AG10803 (cell line): ENCODE measurements around the gene GLTP.
A peak's percentile ranks its signal among the peaks of the same experiment; 100 is the strongest.
"Not testable (repeated sequence)": the region's sequence is repeated elsewhere in the genome, so short reads cannot be mapped to it uniquely, and the experiment has no call there.

Experiments
- DNase-seq: peaks from one replicate; pipeline ENCODE4 v3.0.0; 2010; ENCODE audit warnings: low read depth
- H3K4me3 ChIP-seq: 2 replicates; pipeline ENCODE4 v1.5.1; 2011; ENCODE audit warnings: mild to moderate bottlenecking, low read length, control low read depth
- CTCF ChIP-seq: conservative IDR thresholded peaks from 2 replicates; pipeline ENCODE4 v1.5.1; 2011; ENCODE audit warnings: mild to moderate bottlenecking, low read length, control low read depth, inconsistent platforms

GLTP gene

GRCh38 chr12:109892748-109893147, 12.4 kb upstream of the GLTP start:
- TF ChIP-seq CTCF: no peak
- DNase-seq: no peak
- H3K4me3 ChIP-seq: no peak overlapping the region

DNA sequence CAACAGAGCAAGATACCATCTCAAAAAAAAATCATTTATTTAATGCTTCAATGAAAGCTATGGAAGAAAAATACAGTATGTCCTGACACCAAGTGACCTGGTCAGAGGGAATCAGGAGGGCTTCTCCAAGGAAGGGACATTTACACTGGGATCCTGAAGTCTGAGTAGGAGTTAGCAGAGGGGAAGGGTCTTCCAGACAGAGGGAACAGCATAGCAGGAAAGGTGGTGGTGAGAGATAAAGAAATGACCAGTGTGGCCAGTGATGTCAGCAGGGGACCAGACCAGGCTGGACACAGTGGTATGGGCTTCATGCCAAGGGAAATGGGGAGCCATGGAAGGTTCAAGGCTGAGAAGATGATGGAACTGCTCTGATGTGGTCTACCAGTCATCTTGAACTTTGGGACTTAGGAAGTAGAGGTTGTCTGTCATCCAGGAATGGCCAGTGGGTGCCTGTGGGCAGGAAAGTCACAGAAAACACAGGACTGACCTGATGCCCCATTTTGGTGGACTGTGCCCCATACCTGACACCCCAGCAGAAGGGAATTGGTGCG, 11.9 kb upstream of the GLTP start:
- DNase-seq: no peak
- TF ChIP-seq CTCF: no peak
- H3K4me3 ChIP-seq: no peak overlapping the region

- DNase-seq, H3K4me3 ChIP-seq: not testable (repeated sequence)
Observed at GRCh38 chr12:109891731-109892130, 11.4 kb upstream of the GLTP start.

DNA sequence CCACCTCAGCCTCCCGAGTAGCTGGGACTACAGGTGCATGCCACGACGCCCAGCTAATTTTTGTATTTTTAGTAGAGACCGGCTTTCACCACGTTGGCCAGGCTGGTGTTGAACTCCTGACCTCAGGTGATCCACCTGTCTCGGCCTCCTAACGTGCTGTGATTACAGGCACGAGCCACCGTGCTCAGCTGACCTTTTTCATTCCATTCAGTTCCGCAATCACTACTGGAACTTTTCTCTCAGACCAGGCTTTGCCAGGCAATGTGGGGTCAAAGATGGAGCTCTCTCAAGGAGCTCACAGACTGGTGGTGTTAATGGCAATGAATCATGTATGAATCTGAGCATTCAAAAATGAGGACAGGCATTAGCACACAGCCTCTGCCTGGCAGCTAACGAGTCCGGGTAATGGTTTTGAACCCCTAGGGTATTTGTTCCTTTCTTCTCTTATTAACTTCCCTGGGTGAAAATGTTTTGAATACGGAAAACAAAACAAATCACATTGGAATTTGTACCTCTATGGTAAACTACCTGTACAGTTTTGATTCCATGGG, 10.4 kb upstream of the GLTP start:
- no peak for DNase-seq
- TF ChIP-seq CTCF: no peak
- H3K4me3 ChIP-seq: no peak overlapping the region

- H3K4me3 ChIP-seq: no peak overlapping the region
- DNase-seq: peak; percentile 97
- TF ChIP-seq CTCF: peak; percentile 40
Observed at GRCh38 chr12:109888179-109889020, 8.1 kb upstream of the GLTP start.

DNA sequence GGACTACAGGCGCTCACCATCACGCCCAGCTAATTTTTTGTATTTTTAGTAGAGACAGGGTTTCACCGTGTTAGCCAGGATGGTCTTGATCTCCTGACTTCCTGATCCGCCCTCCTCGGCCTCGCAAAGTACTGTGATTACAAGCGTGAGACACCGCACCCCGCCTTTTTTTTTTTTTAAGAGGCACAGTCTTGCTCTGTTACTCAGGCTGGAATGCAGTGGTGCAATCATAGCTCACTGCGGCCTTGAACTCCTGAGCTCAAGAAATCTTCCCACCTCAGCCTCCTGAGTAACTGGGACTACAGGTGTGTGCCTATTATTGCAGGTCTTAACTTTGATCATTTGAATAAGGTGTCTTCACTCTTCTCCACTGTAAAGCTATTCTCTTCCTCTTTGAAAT, 5.3 kb upstream of the GLTP start:
- TF ChIP-seq CTCF: no peak
- no peak overlapping the region for H3K4me3 ChIP-seq
- DNase-seq: no peak

GRCh38 chr12:109883461-109883860, 3.1 kb upstream of the GLTP start:
- no peak overlapping the region for H3K4me3 ChIP-seq
- no peak for DNase-seq
- TF ChIP-seq CTCF: no peak
